Transverse colon (tissue), 4 donors: Measurements from ENCODE around the gene PTPN9.
"Not testable (repeated sequence)": the region's sequence is repeated elsewhere in the genome, so short reads cannot be mapped to it uniquely, and the experiment has no call there.

Experiments used
- POLR2A ChIP-seq: fragments of 450-650 bp; IDR thresholded peaks from one replicate; pipeline ENCODE4 v1.6.1; 2016; ENCODE audit warnings: antibody characterized with exemption, mild to moderate bottlenecking, moderate library complexity
- POLR2AphosphoS5 ChIP-seq, 3 donors: sonication (generic); formaldehyde crosslinking; IDR thresholded peaks; one replicate each; pipeline ENCODE4 v1.6.1; 2016; ENCODE audit warnings: antibody characterized with exemption in 3 of 3
- TF ChIP-seq, protein P1 (sequence below), 5 experiments: fragments of 200-600 bp in 3 of 5; fragments of 450-650 bp in 2 of 5; sonication (generic) in 3 of 5; IDR thresholded peaks; 1 replicate in 2 of 5; 2 replicates in 3 of 5; pipeline ENCODE4 v1.5.1; 2016 to 2017; ENCODE audit warnings: antibody characterized with exemption in 5 of 5, inconsistent platforms in 3 of 5, mild to moderate bottlenecking in 2 of 5, moderate library complexity in 1 of 5

DNA sequence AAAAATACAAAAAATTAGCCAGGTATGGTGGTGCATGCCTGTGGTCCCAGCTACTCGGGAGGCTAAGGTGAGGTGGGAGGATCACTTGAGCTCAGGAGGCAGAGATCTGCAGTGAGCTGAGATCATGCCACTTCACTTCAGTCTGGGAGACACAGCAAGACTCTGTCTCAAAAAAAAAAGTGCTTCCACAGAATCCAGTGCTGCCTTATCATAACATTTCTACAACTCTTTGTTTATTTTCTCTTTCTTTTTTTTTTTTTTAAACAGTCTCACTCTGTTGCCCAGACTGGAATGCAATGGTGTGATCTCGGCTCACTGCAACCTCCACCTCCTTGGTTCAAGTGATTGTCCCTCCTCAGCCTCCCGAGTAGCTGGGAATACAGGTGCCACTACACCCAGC, 53.4 kb downstream of the PTPN9 start:
- not testable (repeated sequence) for TF ChIP-seq POLR2A; POLR2AphosphoS5 (IDR thresholded peaks at IDR 0.05)
- TF ChIP-seq, protein P1, sequence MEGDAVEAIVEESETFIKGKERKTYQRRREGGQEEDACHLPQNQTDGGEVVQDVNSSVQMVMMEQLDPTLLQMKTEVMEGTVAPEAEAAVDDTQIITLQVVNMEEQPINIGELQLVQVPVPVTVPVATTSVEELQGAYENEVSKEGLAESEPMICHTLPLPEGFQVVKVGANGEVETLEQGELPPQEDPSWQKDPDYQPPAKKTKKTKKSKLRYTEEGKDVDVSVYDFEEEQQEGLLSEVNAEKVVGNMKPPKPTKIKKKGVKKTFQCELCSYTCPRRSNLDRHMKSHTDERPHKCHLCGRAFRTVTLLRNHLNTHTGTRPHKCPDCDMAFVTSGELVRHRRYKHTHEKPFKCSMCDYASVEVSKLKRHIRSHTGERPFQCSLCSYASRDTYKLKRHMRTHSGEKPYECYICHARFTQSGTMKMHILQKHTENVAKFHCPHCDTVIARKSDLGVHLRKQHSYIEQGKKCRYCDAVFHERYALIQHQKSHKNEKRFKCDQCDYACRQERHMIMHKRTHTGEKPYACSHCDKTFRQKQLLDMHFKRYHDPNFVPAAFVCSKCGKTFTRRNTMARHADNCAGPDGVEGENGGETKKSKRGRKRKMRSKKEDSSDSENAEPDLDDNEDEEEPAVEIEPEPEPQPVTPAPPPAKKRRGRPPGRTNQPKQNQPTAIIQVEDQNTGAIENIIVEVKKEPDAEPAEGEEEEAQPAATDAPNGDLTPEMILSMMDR (IDR thresholded peaks at IDR 0.05): not testable (repeated sequence)
